HepG2 (cell line): ENCODE measurements around the gene MFSD12. TPM values are rescaled to one million over a fixed set of nuclear protein-coding genes. Genes with fewer than 3 reads are reported as not detected.

Source experiments
- GPN1 ChIP-seq: sonication (generic); formaldehyde crosslinking; IDR thresholded peaks from 2 replicates; pipeline ENCODE4 v1.5.1; 2020; ENCODE audit warnings: missing genetic modification reagents, borderline replicate concordance
- NFATC3 ChIP-seq: sonication (generic); formaldehyde crosslinking; IDR thresholded peaks from 2 replicates; pipeline ENCODE4 v1.5.1; 2020; ENCODE audit warnings: mild to moderate bottlenecking, missing genetic modification reagents
- RFX1 ChIP-seq: fragments of 450-650 bp; IDR thresholded peaks from 2 replicates; pipeline ENCODE4 v1.6.1; 2017
- TAF1 ChIP-seq: sonication (generic); formaldehyde crosslinking; IDR thresholded peaks from 2 replicates; pipeline ENCODE4 v1.4.0; 2020; ENCODE audit warnings: missing genetic modification reagents
- TBX2 ChIP-seq: sonication (generic); formaldehyde crosslinking; IDR thresholded peaks from 2 replicates; pipeline ENCODE4 v1.5.0; 2020; ENCODE audit warnings: missing genetic modification reagents, mild to moderate bottlenecking, borderline replicate concordance
- TOPORS ChIP-seq: sonication (generic); formaldehyde crosslinking; IDR thresholded peaks from 2 replicates; pipeline ENCODE4 v1.8.0; 2023; ENCODE audit warnings: mild to moderate bottlenecking, missing genetic modification reagents
- WIZ ChIP-seq: sonication (generic); formaldehyde crosslinking; IDR thresholded peaks from 2 replicates; pipeline ENCODE4 v1.5.1; 2020; ENCODE audit warnings: mild to moderate bottlenecking, missing genetic modification reagents
- ZBTB2 ChIP-seq: sonication (generic); formaldehyde crosslinking; IDR thresholded peaks from 2 replicates; pipeline ENCODE4 v1.8.0; 2022; ENCODE audit warnings: low read depth, missing genetic modification reagents
- ZFP91 ChIP-seq: sonication (generic); formaldehyde crosslinking; IDR thresholded peaks from 2 replicates; pipeline ENCODE4 v1.9.0; 2022; ENCODE audit warnings: missing genetic modification reagents, mild to moderate bottlenecking, borderline replicate concordance
- ZNF234 ChIP-seq: sonication (generic); formaldehyde crosslinking; conservative IDR thresholded peaks from 2 replicates; pipeline ENCODE4 v1.5.1; 2020; ENCODE audit warnings: mild to moderate bottlenecking, missing genetic modification reagents
- ZNF335 ChIP-seq: sonication (generic); formaldehyde crosslinking; IDR thresholded peaks from 2 replicates; pipeline ENCODE4 v1.4.0; 2020; ENCODE audit warnings: missing genetic modification reagents
- ZNF639 ChIP-seq: conservative IDR thresholded peaks from 2 replicates; pipeline ENCODE4 v1.6.1; 2018; ENCODE audit warnings: missing genetic modification reagents
- ZNF788 ChIP-seq: sonication (generic); formaldehyde crosslinking; IDR thresholded peaks from 2 replicates; pipeline ENCODE4 v1.5.0; 2020; ENCODE audit warnings: mild to moderate bottlenecking, missing genetic modification reagents, borderline replicate concordance
- polyA plus RNA-seq, 8 experiments: library from polyadenylated mRNA; depleted of rRNA in 3 of 8; stranded (reverse) in 7 of 8; unstranded in 1 of 8; fragments of >200 nt; fragmentation: Illumina TruSeq in 4 of 8; extraction: Trizol in 4 of 8; gene quantifications; 2 replicates each; pipeline versions ENCODE4 v1.2.1 to v1.2.3, GENCODE V29; 2011 to 2016; ENCODE audit warnings: low read depth in 4 of 8, missing spikeins in 1 of 8, mixed read lengths in 1 of 8; ENCODE audit not compliant: insufficient read depth in 1 of 8
- total RNA-seq, 5 experiments: library from RNA; depleted of rRNA; stranded (reverse); fragments of >200 nt; fragmentation: Illumina TruSeq; extraction: Trizol; gene quantifications; 2 replicates each; pipeline ENCODE4 v1.2.3, GENCODE V29; 2016; ENCODE audit warnings: low read depth in 1 of 5
- TF ChIP-seq, protein P1 (sequence below): sonication (generic); formaldehyde crosslinking; IDR thresholded peaks from 2 replicates; pipeline ENCODE4 v1.4.0; 2020; ENCODE audit warnings: missing genetic modification reagents
- TF ChIP-seq, protein P2 (sequence below): IDR thresholded peaks from 2 replicates; pipeline ENCODE4 v1.4.0; 2020; ENCODE audit warnings: mild to moderate bottlenecking, missing genetic modification reagents
- TF ChIP-seq, protein P3 (sequence below): sonication (generic); formaldehyde crosslinking; IDR thresholded peaks from 2 replicates; pipeline ENCODE4 v1.4.0; 2020; ENCODE audit warnings: mild to moderate bottlenecking, missing genetic modification reagents, borderline replicate concordance

Gene MFSD12
- total and polyA plus RNA-seq, 2 of the 13 experiments (the other 11 are each of a cell fraction or from before 2014, with no cell fraction given), result 27.2 to 29.1 TPM

DNA sequence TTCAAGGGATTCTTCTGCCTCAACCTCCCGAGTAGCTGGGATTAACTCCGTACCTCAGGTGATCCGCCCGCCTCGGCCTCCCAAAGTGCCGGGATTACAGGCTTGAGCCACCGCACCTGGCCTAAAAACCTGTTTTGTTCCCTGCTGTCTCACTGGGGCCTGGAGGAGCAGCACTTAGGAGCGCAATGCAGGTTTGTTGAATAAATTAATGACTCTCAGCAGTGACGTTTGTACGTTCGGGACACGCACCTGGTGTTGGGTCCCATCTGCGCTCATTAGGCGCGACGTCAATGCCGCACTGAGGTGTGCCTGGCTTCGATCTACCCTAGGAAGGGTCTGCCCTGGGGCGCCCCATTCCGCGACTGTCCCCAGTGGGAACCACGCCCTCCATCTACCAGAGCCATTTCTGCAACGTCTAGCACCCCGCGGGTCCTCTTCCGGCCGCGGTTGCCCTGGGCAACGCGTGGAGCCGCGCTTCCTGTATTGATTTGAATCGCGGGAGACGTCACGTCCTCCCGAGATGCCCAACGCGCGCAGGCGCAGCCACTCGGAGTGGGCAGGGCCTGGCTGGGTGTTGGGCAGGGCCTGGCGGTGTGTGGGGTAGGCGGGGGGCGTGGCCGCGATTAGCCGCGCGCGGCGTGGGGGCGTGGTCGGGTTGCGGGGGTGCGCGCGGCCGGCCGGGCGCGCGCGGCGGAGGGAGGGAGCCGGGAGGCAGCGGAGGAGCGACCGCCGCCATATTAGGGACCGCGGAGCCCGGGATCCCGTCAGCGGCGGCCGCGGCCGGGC is 51.6 kb downstream of the MFSD12 start, which contains the start of gene FZR1 (continued):
- TF ChIP-seq ZFP91 (peak; percentile 61; the same call in 1 of the 2 replicates), TOPORS (no peak), ZNF335 (CRISPR knock-in tag) (peak; percentile 68), TBX2 (CRISPR knock-in tag) (peak; percentile 62), TAF1 (CRISPR knock-in tag) (peak; percentile 79), RFX1 (peak; percentile 98), ZBTB2 (no peak; the same call in 1 of the 2 replicates), GPN1 (CRISPR knock-in tag) (0 out of 2 replicates have a peak, but pooled peaks have one; percentile 41), ZNF639 (CRISPR knock-in tag) (peak; percentile 58; the same call in 1 of the 2 replicates), WIZ (CRISPR knock-in tag) (no peak), ZNF788 (CRISPR knock-in tag) (peak; percentile 33; the same call in 1 of the 2 replicates), NFATC3 (CRISPR knock-in tag) (no peak), ZNF234 (no peak)
- TF ChIP-seq, protein P1, sequence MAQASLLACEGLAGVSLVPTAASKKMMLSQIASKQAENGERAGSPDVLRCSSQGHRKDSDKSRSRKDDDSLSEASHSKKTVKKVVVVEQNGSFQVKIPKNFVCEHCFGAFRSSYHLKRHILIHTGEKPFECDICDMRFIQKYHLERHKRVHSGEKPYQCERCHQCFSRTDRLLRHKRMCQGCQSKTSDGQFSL, result no peak
- TF ChIP-seq, protein P2, sequence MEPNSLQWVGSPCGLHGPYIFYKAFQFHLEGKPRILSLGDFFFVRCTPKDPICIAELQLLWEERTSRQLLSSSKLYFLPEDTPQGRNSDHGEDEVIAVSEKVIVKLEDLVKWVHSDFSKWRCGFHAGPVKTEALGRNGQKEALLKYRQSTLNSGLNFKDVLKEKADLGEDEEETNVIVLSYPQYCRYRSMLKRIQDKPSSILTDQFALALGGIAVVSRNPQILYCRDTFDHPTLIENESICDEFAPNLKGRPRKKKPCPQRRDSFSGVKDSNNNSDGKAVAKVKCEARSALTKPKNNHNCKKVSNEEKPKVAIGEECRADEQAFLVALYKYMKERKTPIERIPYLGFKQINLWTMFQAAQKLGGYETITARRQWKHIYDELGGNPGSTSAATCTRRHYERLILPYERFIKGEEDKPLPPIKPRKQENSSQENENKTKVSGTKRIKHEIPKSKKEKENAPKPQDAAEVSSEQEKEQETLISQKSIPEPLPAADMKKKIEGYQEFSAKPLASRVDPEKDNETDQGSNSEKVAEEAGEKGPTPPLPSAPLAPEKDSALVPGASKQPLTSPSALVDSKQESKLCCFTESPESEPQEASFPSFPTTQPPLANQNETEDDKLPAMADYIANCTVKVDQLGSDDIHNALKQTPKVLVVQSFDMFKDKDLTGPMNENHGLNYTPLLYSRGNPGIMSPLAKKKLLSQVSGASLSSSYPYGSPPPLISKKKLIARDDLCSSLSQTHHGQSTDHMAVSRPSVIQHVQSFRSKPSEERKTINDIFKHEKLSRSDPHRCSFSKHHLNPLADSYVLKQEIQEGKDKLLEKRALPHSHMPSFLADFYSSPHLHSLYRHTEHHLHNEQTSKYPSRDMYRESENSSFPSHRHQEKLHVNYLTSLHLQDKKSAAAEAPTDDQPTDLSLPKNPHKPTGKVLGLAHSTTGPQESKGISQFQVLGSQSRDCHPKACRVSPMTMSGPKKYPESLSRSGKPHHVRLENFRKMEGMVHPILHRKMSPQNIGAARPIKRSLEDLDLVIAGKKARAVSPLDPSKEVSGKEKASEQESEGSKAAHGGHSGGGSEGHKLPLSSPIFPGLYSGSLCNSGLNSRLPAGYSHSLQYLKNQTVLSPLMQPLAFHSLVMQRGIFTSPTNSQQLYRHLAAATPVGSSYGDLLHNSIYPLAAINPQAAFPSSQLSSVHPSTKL (CRISPR knock-in tag), result peak; percentile 53
- TF ChIP-seq, protein P3, sequence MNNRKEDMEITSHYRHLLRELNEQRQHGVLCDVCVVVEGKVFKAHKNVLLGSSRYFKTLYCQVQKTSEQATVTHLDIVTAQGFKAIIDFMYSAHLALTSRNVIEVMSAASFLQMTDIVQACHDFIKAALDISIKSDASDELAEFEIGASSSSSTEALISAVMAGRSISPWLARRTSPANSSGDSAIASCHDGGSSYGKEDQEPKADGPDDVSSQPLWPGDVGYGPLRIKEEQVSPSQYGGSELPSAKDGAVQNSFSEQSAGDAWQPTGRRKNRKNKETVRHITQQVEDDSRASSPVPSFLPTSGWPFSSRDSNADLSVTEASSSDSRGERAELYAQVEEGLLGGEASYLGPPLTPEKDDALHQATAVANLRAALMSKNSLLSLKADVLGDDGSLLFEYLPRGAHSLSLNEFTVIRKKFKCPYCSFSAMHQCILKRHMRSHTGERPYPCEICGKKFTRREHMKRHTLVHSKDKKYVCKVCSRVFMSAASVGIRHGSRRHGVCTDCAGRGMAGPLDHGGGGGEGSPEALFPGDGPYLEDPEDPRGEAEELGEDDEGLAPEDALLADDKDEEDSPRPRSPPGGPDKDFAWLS (CRISPR knock-in tag), result no peak
